NCI-H526 treated with DMSO at 0.1 percent for 48 hours (cell line): ENCODE data around the gene IL20.
A peak's percentile ranks its signal among the peaks of the same experiment; 100 is the strongest.

ENCODE experiments used
- DNase-seq: peaks from one replicate; lab custom pipeline; 2025; lab: John Stamatoyannopoulos, UW

The IL20 gene

GRCh38 chr1:206904423-206905142, 39.2 kb downstream of the IL20 start:
- DNase-seq: no peak

DNA sequence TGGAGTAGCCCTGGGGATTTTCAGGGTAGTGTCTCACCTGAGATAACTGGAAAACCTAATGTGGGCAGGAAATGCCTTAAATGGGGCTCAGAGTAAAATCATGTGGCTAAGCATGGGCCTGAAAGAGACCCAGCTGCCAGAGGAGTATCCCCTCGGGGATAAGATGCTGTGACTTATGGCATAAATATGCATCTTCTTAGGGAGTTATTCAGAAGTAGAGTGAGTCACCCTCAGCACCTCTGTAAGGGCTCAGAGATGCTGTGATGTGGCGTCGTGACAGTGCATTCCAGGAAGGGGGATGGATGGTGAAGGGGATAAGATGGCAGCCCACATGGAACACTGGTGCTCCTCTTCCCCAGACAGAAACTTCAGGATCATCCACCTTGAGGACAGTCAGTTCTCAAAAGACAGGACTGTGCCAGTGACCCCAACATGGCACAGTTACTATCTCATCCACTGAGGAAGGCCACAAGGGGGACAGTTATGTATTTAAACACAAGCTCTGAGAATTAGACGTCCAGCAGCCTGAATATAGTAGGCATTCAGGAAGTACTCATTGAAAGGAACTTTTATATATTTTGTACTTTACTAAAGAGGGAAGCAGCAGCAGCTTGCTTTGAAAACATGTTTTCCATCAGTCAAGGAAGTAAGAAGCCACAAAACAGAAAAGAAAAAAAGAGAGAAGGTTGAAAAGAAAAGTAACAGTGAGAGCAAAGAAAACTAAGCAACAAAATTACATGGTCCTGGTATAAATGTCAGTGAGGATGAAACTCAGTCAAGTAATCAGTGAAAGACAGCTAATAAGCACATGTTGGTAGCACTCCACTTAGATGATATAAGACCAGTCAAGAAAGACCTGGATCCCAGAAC, 40.1 kb downstream of the IL20 start:
- DNase-seq: no peak

DNA sequence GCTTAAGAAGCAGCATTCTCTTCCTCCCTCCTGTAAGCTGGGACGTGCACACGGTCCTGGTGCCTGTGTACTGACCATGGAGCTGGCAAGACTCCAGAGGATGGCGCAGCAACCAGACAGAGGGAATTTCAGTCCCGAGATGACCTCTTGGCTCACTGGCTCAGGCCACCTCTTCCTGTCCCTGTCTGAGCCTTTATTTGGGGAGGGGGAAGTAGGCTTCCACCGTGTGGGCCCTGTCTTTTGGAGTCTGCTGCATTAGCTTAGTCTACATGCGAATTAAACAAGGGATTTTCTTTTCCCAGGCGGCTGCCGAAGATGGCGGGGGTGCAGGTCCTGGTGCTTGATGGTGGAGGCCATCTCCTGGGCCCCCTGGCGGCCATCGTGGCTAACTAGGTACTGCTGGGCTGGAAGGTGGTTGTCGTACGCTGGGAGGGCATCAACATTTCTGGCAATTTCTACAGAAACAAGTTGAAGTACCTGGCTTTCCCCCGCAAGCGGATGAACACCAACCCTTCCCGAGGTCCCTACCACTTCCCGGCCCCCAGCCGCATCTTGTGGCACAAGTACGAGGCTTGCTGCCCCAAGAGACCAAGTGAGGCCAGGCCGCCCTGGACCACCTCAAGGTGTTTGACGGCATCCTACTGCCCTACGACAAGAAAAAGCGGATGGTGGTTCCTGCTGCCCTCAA, 42.0 kb downstream of the IL20 start:
- no peak for DNase-seq

DNA sequence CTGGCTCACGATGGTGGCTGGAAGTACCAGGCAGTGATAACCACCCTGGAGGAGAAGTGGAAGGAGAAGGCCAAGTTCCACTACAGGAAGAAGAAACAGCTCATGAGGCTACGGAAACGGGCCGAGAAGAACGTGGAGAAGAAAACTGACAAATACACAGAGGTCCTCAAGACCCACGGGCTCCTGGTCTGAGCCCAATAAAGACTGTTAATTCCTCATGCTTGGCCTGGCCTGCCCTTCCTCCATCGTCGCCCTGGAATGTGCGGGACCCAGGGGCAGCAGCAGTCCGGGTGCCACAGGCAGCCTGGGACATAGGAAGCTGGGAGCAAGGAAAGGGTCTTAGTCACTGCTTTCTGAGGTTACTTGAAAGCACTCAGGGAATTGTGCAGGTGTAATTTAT, 42.6 kb downstream of the IL20 start:
- DNase-seq: no peak

DNA sequence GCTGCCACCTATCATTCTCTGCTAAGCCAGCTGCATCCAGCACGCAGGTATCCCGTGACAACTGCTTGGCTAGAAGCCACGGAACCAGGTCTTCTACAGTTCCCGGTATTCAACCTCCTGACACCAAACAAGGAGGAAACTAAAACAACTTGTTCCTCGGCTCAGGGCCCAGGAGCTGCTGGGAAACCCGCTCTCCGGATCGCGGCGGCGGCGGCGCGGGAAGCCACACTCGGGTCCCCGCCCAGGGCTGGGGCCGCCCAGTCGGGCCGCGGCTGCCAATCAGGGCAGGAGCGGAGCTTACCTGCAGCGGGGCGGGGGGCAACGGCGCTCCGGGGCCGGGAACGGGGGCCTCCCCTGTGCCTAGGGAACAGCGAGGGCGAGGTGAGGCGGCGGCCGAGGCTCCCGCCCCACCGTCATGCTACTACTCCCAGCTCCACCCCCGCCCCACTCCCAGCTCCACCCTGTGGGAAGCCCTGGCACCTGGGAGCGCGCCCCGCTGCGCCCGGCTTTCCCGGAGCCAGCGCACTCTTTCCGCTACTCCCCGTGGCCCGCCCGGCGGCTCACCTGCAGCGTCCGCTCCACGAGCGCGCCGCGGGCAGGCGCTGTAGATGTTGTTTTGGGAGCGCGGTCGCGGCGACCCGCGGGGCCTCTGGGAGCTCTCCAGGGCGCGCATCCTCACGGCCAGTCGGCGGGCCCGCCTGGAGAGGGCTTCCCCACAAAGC, 43.9 kb downstream of the IL20 start:
- peak; percentile 74 for DNase-seq

DNA sequence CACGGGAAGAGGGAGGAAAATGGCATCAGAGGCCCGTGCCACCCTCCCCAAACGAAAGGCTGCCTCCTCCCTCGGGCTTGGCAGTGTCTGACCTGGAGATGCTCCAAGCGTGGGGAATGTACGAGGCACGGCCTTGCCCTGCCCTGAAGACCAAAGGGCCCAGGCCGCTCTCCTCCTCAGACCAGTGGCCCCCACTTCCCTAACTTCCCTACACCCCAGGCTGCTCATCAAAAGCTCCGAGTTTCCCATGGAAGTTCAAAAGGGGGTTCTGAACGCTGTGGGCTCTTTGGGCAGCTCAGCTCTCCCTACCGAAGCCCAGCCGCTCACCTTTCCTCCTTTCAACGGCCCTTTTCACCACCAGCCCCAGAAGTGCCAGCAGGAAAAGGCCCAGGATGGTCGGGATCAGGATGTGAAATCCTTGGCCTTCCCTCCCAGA, 44.5 kb downstream of the IL20 start:
- DNase-seq: no peak

- peak; percentile 21 for DNase-seq
Observed at GRCh38 chr1:206911064-206911663, 45.7 kb downstream of the IL20 start.

DNA sequence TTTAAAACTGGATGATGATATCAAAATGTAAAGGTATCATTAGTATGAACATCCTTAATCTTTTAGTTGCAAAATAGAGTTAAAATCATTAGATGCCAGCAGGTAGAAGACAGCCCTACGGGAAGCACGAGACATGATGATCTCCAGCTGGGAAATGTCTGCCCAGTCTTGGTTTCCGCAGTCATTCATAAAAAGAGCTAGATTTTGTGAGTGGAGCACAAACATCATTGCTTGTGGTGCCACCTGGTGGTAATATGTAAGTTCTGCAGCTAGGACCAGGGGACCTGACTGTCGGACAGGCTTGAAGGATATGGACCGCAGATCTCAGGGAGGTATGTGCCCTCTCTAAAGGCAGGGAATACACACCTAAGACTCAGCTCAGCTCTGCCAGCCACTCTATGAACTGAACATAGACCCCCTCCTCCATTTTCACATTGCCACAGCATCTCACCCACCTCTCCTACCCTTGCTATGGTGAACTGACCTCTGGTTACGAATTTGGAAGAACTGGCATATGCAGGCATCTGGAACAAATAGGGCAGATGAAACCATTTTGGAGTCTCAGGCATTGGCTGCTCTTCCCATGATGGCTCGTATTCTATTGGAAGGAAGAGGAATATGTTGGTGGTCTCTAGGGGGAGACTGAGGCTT, 47.1 kb downstream of the IL20 start:
- DNase-seq: peak; percentile 25

GRCh38 chr1:206913766-206914537, 48.5 kb downstream of the IL20 start:
- DNase-seq: no peak

- no peak for DNase-seq
Observed at GRCh38 chr1:206915030-206915735, 49.8 kb downstream of the IL20 start.

GRCh38 chr1:206916000-206916709, 50.7 kb downstream of the IL20 start:
- no peak for DNase-seq

GRCh38 chr1:206918076-206918475, 52.7 kb downstream of the IL20 start:
- no peak for DNase-seq
